Neural crest cell (in vitro differentiated cells): Measurements from ENCODE around the gene GLB1L. TPM values are rescaled to one million over a fixed set of nuclear protein-coding genes. Genes with fewer than 3 reads are reported as not detected.

ENCODE experiments used
- DNase-seq: peaks from one replicate; pipeline ENCODE4 v3.0.0; 2021; ENCODE audit warnings: low read depth, mixed read lengths, low spot score
- H3K27ac Mint-ChIP-seq: one replicate; pipeline ENCODE4 v1.8.0; 2021; ENCODE audit warnings: mild to moderate bottlenecking, mixed read lengths; ENCODE audit not compliant: unreplicated experiment
- H3K27me3 Mint-ChIP-seq: 2 replicates; pipeline ENCODE4 v1.8.0; 2021; ENCODE audit warnings: low read depth, mild to moderate bottlenecking, mixed read lengths
- H3K36me3 Mint-ChIP-seq: 2 replicates; pipeline ENCODE4 v1.8.0; 2021; ENCODE audit warnings: low read depth, mild to moderate bottlenecking, mixed read lengths
- H3K4me1 Mint-ChIP-seq: 2 replicates; pipeline ENCODE4 v1.8.0; 2021; ENCODE audit warnings: mixed read lengths
- H3K4me3 Mint-ChIP-seq: one replicate; pipeline ENCODE4 v1.8.0; 2021; ENCODE audit warnings: mild to moderate bottlenecking, mixed read lengths
- H3K9me3 Mint-ChIP-seq: 2 replicates; pipeline ENCODE4 v1.8.0; 2021; ENCODE audit warnings: mixed read lengths
- total RNA-seq: library from RNA; stranded (reverse); gene quantifications from 2 replicates; pipeline ENCODE4 v1.2.1, GENCODE V29; 2021
- TF ChIP-seq, protein P1 (sequence below): fragments of 200-600 bp; sonication (generic); conservative IDR thresholded peaks from 2 replicates; pipeline ENCODE4 v1.5.0; 2021; ENCODE audit warnings: antibody characterized with exemption, mild to moderate bottlenecking

GLB1L gene
- total RNA-seq, 1 donor from 2014 or later, result 11.2 TPM

DNA sequence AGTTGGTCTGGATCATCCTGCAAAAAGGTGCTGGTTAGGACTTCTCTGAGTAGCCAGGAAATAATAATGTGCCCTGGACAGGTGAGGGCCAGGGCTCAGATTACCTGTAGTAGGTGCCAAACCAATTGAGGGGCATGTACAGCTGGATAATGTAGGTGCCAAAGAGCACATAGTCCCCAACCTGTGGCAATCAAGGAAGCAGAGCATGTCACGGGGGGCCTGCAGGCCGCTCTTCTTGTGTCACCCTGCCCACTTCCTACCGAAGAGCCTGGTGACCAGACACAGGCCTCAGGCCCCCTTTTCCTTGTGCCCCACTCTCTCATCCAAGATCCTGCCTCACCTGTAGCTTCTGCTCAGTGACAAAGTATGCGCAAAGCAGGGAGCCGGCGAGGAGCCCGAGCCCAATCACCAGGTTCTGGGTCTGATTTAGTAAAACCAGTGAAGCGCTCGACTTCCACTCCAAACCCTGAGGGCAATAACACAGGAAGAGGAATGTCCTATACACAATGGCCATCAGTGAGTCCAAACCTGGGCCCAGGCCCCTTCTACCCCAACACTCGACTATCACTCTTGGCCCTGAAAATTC, 31.7 kb downstream of the GLB1L start:
- H3K9me3 Mint-ChIP-seq, result no peaks in the 10 kb centered on the region
- peaks cover 2% of the 10 kb centered on the region for H3K36me3 Mint-ChIP-seq
- TF ChIP-seq, protein P1, sequence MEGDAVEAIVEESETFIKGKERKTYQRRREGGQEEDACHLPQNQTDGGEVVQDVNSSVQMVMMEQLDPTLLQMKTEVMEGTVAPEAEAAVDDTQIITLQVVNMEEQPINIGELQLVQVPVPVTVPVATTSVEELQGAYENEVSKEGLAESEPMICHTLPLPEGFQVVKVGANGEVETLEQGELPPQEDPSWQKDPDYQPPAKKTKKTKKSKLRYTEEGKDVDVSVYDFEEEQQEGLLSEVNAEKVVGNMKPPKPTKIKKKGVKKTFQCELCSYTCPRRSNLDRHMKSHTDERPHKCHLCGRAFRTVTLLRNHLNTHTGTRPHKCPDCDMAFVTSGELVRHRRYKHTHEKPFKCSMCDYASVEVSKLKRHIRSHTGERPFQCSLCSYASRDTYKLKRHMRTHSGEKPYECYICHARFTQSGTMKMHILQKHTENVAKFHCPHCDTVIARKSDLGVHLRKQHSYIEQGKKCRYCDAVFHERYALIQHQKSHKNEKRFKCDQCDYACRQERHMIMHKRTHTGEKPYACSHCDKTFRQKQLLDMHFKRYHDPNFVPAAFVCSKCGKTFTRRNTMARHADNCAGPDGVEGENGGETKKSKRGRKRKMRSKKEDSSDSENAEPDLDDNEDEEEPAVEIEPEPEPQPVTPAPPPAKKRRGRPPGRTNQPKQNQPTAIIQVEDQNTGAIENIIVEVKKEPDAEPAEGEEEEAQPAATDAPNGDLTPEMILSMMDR, result no peak
- no peaks in the 10 kb centered on the region for H3K27me3 Mint-ChIP-seq
- peaks cover 14% of the 10 kb centered on the region for H3K4me1 Mint-ChIP-seq
- no peak overlapping the region for H3K27ac Mint-ChIP-seq
- peak overlapping the region; percentile 15 for H3K4me3 Mint-ChIP-seq
- no peak for DNase-seq

DNA sequence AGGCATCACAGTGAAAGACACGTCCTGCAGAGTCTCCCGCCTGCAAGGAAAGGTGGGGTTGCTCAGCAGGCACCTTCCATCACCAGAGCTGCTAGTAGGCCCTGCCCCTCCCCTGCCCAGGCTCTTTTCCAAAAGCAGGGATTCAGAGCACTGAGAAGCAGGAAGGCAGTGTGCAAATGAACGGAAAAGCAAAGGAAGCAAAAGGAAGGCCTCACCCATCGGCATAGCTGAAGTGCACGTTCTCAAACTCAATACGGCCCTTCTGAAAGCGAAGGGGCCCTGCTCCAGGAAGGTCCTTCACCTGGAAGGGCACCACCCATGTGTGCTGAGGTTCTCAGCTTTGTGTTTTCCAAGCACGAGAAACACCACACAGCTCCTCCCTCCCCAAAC, 32.2 kb downstream of the GLB1L start:
- no peak for DNase-seq
- no peaks in the 10 kb centered on the region for H3K9me3 Mint-ChIP-seq
- TF ChIP-seq, protein P1, result no peak
- no peak overlapping the region for H3K27ac Mint-ChIP-seq
- H3K4me3 Mint-ChIP-seq, result no peak overlapping the region
- no peaks in the 10 kb centered on the region for H3K27me3 Mint-ChIP-seq
- peaks cover 17% of the 10 kb centered on the region for H3K4me1 Mint-ChIP-seq
- peaks cover 6% of the 10 kb centered on the region for H3K36me3 Mint-ChIP-seq

DNA sequence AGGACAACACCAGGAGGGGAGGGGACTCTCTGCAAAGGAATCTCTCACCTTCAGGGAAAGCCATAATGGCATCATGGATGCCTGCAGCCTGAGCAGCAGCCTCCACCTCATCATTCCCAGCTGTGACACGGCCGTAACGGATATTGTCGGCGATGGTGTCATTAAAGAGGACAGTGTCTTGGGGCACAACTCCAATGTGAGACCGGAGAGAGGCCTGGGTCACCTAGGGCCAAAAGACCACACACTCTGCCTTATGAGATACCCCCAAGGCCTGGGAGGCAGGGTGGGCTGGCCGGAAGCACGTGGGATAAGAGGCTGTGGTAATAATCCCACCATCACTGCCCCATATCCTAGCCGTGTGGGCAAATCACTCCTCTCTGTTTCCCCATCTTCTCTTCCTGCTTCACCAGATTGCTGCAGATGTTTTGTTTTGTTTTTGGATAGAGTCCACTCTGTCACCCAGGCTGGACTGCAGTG, 34.3 kb downstream of the GLB1L start:
- no peak overlapping the region for H3K27ac Mint-ChIP-seq
- no peak for DNase-seq
- TF ChIP-seq, protein P1, result no peak
- peak overlapping the region; percentile 62 for H3K4me3 Mint-ChIP-seq
- no peaks in the 10 kb centered on the region for H3K9me3 Mint-ChIP-seq
- H3K36me3 Mint-ChIP-seq, result peaks cover 4% of the 10 kb centered on the region
- H3K27me3 Mint-ChIP-seq, result peaks cover 3% of the 10 kb centered on the region
- peaks cover 21% of the 10 kb centered on the region for H3K4me1 Mint-ChIP-seq

DNA sequence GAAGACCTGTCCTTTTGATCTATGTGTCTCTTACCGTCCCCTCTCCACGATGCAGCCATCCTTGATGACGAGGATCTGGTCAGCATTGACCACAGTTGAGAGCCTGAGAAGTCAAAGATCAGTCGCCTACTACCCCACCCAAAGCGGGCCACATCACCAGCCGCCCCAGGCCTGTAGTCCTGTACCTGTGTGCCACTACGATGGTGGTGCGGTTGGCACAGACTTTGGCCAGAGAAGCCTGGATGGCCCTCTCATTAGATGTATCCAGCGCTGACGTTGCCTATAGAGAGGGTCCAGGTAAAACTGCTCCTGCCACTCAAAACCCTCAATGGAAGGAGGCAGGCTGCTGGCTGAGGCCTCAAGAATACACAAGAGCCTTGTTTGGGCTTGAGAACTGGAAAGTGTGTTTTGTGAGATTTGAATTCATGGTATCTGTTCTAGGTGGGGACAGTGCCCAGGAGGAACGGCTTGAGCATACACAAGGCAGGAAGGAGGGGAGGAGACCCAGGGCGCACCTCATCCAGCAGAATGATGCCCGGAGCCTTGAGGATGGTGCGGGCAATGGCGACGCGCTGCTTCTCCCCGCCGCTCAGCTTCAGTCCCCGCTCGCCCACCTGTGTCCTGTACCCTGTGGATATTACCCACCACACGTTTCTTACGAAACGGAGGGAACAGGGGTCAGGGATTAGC, 34.9 kb downstream of the GLB1L start:
- Mint-ChIP-seq H3K4me1 (peaks cover 21% of the 10 kb centered on the region), H3K27me3 (peaks cover 3% of the 10 kb centered on the region), H3K27ac (peak overlapping the region; percentile 92), H3K9me3 (no peaks in the 10 kb centered on the region), H3K36me3 (peaks cover 4% of the 10 kb centered on the region), H3K4me3 (no peak overlapping the region)
- TF ChIP-seq, protein P1, result no peak
- DNase-seq, result no peak

DNA sequence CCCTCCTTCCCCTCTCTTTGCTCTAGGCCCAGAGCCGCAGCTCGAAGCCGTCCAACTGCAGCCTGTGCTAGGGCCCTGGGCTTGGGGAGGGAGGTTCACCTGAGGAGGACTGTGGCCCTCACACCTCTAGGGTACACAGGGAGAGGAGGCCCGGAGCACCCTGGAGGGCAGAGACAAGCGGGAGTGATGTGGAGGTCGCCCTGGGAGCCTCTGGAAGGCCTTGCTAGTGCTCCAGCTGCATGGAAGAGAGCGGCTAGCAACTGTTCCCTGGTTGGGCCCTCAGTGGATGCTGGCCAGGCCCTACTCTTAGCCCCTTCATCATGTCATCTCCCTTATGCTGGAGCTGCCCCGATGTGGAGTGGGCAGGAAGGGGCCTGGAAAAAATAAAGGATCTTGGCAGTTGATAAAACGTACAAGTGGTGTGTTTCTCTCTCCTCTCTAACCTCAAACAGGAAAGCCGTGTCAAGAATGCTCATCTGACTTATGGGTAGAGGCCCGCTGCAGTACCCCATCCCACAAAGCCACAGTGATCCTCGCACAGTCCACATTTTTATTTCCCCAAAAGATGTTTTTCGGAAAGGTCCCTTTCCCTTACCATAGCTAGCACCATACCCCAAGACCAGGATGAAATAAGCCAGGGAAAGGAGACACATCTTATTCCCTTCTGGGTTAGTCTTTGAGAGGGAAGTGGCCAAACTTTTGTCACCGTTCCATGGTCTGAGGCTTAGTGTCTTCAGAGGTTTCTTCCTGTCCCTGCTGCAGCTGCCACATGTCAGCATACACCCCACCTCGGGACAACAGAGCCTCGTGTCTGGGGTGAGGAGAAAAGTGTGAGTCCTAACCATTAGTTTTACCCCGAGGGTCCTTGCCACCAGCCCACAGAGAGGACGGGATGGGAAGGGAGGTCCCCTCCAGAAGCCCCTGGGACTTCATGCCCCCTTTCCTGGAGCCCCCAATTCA, 35.7 kb downstream of the GLB1L start:
- Mint-ChIP-seq H3K4me3 (peak overlapping the region; percentile 80), H3K36me3 (peaks cover 4% of the 10 kb centered on the region)

More for the DNA sequence above, 35.7 kb downstream of the GLB1L start:
- Mint-ChIP-seq H3K4me1 (peaks cover 21% of the 10 kb centered on the region), H3K9me3 (peaks cover under 1% of the 10 kb centered on the region), H3K27me3 (peaks cover 3% of the 10 kb centered on the region), H3K27ac (peak overlapping the region; percentile 92)
- TF ChIP-seq, protein P1, result no peak
- DNase-seq, result no peak
